Urothelium cell line (cell line): ENCODE results near the gene DDX59.

ENCODE experiments used
- DNase-seq: peaks from one replicate; pipeline ENCODE4 v3.0.0; 2011; ENCODE audit warnings: low spot score, mixed read lengths
- FAIRE-seq: peaks from 2 replicates; lab custom pipeline; 2011; peaks lifted over from hg19 to GRCh38; lab: Jason Lieb, UNC

DDX59 gene

DNA sequence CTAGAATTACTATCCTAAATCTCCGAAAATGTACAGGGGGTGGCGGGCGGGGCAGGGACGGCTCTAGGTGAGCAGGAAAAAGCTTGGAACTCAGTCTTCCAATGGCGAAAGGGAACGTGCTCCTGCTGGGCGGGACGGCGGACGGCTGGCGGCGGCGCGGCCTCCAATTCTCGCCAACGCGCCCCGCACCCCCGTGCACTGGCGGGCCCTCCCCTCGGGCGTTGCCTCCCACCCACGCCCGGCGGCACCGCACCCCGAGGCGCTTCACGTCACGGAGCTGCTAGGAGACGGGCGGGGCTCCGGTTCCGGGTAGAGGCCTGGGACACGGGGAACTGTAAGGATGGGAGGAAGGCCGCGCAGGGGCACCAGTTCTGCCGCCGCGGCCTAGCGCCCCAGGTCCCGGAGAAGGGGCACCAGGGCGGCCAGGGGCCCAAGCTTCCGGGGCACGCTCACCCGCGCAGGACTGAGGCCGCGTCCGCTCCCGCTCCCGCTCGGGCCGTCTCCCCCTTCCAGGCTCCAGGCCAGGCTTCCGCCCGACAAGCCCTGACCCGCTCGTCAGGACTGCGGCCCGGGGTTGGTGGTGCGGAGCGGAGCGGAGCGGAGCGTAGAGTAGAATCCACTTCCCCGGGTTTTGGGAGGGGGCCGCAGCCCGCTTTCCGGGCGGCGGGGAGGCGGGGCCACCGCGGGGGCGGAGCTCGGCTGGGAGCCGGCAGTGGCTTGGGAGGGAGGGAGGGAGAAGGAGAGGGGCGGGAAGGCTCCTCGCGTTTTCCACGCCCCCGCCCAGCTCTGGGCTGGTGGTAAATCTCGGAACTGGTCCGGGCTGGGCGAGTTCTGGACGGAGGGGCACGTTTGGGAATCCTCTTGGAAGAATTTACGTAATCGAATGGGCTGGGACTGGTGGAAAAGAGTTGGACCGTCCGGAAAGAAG lies at the start of gene DDX59:
TSS of gene DDX59 (minus strand) at position 594 of the 928 bp plus-strand sequence. CDS start 3,167 bp downstream, outside the sequence.
- DNase-seq = peak; percentile 96
- peak; percentile 76 for FAIRE-seq

DNA sequence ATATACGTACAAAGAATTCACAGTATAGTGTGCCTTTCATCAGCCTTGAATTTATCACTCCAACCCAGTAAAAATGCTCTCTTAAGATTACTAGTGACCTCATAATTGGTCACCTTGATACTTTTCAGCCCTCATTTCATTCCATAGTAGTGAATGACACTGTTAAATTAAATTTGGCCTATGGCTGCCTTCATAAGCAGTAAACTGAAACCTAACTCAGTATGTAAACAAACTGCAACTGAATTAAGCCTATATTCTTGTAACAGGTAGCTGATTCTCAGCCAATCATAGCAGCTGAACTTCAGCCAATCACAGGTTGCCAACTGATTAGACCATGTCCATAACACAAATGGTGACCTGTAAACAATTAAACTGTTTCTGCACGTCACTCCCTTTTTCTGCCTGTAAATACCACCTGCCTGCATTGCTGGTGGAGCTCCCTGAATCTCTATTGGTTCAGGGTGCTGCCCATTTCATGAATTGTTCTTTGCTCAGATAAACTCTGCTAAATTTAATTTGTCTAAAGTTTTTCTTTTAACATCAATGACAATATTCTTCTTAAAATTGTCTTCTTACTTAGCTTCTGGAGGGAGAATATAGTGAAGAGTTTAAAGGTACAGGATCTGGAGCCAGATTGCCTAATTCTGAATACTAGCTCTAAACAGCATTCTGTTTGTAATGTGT lies 44.9 kb upstream of the DDX59 start:
- FAIRE-seq = no peak
- no peak for DNase-seq

DNA sequence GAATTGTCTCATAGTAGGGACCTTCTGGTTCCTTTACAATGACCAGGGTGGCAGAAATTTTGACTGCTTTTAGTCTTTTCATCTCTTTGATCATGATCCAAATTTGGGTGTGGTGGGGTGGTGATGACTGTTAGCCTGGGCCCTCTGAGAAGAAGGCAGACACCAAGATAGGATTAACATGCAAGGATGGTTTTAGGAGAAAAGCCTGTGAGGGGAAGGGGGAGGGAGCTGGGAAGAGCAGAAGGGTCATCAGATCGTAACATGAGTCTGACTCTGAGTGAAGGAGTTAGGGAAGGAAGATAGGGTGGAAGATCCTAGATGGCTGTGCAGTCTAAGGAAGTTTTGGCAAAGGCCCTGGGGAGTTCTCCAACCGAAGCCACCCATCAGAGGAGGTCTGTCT lies 40.5 kb upstream of the DDX59 start:
- DNase-seq (no peak), FAIRE-seq (no peak)

DNA sequence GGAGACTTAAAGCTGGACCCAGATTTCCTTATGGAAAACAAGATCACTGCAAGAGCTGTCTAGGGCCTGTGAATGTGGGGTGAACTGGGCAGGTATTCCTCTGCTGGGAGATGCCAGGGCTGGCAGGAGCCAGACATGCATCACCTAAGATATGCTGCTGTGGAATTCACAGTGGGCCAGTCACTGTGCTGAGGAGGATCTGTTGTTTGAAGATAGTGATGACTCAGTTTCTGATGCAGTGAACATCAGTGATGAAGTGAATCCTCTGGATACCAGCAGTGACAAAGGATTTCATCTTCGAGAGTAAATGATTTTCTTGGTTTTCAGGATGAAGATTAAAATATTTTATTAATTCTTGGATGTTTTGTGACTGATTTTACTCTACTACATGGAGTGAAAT lies 39.1 kb upstream of the DDX59 start:
- DNase-seq = peak; percentile 7
- no peak for FAIRE-seq

DNA sequence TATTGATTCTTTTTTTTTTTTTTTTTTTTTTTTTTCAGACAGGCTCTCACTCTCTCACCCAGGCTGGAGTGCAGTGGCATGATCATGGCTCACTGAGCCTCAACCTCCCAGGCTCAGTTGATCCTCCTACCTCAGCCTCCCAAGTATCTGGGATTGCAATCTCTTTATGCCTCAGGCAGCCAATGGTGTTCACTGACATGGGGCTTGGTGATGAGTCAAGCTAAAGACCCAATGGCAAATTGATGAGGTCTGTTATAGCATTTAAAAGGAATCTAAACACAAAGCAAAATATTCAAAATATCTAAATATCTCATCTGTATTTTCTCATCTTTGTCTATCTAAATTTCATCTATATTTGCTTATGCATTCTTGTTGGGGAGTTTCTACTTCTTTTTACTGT lies 38.5 kb upstream of the DDX59 start:
- FAIRE-seq = no peak

DNA sequence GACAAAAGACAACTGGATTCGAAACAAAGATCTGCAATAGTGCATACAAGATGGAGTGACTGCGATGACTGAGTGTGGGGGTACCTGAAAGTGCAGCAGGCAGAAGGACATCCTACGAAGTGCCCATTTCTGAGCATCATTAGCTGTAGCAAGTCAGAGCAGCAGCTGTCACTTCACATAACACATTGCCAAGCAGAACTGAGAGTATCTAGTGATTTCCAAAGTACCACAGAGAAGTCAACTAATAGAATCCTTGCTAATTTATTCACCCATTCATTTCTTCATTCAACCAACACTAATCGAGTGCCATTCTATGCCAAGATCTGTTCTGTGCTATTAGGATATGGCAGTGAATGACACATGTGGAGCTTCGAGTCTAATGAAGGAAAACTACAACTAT lies 37.4 kb upstream of the DDX59 start:
- DNase-seq = no peak
- FAIRE-seq = no peak

More for the DNA sequence above, 38.5 kb upstream of the DDX59 start:
- DNase-seq = no peak

DNA sequence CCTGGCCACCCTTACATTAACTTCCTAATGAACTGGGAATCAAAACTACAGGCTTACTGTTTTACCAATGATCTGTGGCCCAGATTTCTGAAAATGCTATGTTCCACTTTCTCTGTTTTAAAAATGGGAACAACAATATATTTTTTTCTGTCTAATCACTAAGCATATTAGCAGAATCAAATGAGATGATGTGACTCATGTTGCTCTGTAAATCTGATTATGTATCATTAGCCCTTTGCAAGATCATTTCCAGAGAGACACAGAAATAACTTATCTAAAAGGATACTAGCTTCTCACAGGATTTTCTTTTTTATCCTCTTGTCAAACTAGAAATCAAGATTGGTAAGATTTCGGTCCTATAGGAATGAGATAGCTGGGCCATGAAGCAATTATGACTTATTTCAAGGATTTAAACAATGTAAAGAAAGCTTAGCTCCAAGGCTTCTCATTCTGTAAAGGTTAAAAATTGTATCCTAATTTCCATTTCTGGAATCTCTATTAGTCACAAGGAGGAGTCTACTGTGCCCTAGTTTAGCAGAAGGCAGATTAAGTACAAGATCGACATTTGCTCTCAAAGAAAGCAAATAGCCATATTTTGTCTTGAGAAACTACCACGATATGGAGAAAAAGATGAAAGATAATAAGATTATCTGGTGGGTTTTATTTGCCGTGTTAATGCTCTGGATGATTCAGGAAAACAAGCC lies 36.6 kb upstream of the DDX59 start:
- no peak for FAIRE-seq
- no peak for DNase-seq

DNA sequence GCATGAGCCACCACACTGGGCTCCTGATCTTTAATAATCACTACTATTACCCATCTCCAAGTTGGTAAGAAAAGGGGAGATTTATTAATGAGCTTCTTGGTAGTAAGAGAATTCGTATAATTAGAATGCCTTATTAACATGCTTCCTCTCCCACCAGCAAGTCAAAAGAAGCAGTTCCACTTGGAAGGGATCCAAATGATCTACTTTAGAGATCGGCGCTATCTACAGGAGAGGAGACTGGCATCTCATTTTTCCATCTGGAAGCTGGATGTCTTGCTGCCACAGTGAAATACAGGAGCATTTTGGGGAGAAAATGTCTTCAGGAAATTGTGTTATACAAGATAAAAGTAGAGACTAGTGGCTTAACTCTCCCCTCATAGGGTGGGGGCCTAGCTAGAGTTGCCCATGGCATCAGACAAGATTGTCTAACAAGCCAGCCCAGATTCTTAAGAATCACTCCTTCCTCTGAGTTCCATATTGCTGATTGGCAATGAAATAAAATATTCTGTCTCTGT lies 35.3 kb upstream of the DDX59 start:
- no peak for FAIRE-seq
- DNase-seq = no peak

DNA sequence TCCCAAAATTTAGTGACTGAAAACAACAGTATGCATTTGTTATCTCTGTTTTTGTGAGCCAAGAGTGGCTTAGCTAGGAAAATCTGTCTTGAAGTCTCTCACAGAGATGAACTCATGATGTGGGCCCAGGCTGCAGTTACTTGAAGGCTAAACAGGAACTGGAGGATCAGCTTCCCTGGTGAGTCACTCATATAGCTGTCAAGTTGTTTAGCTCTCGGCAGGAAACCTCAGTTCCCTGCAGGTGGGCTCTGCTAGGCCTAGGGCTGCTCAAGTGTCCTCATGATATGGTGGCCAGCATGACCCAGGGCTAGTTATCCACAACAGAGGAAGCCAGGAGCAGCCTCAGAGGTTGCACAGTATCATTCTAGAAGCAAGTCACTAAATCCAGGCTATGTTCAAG lies 30.2 kb upstream of the DDX59 start:
- peak; percentile 21 for DNase-seq
- no peak for FAIRE-seq

DNA sequence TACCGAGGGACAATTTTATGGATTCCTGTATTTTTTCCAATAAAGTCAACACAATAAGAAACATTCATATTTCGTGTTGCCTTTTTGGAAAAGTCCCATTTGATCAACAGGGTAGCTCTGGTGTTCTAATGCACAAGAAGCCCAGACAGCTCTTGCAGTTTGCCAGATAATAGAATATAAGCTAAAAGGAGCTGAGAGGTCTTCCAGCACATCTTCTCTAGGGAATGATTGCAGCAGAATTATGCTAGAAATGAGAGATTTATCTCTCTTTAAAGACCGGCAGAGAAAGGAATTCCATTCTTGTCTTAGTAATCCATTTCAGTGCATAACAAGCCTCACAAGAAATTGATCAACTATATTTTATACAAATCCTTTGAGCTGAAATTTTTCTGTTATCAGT lies 25.0 kb upstream of the DDX59 start:
- FAIRE-seq = no peak
- DNase-seq = no peak

DNA sequence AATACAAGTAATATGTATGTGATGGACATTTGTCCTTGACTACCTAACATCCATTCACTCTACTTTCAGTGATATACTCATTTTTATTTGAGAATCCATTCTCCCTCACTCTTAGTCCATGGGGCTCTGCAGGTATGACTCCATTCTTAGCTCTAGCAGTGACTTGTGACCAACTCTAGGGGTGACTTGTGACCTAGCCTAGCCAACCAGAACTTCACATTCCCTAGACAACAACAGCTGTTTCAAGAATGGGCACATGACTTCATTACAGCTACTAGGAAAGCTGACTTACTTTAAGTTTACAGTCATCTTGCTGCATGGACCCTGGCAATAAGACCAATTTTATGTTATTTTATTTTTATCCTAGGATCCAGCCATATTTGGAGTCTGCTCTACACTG lies 23.6 kb upstream of the DDX59 start:
- FAIRE-seq (no peak), DNase-seq (no peak)

DNA sequence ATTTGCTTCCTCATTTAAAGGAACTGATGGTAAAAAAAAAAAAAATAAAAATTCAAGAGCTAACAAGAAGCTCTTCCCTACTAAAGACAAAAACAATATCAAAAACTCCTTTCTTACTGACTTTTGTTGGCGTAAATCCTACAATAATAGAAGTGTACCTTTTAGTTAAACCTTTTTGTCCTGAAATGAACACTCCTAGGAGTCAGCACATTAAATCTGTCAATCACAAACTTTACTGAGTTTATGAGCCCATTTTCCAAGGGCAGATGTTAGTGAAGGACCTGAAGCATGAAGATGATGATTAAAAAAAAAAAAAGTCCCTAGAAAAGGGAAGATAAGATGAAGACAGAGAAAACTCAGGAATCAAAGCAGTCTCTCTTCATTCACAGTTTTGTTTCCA lies 22.6 kb upstream of the DDX59 start:
- no peak for FAIRE-seq
- DNase-seq = no peak

DNA sequence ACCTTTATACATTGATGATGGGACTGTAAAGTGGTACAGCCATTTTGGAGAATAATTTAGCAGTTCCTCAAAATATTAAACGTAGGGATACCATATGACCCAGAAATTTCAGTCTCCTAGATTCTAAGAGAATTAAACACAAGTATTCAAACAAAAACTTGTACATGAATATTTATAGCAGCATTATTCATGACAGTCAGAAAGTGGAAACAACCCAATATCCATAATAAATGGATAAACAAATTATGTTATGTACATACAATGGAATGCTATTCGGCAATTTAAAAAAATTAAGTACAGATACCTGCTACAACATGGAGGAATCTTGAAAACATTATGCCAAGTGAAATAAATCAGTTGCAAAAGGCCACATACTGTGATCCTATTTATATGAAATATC lies 16.9 kb upstream of the DDX59 start:
- DNase-seq (no peak), FAIRE-seq (no peak)

DNA sequence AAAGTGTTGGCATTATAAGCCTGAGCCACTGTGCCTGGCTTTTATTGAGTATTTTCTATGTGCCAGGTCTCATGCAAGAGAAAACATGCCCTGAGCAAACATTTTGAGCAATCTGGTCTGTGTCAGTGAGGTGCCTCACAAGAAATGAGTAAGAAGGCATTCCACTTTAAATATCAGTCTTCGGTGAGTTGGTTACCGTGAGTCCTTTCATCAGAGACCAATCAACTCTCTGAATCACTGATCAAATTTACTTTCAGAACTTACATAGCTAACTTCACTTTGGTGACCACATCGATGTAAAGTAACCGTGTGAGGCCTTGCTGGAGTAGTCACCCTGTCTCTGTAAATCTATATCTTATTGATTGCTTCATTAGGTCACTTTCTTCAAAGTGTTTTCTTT lies 14.3 kb upstream of the DDX59 start:
- DNase-seq (no peak), FAIRE-seq (peak; percentile 44)

DNA sequence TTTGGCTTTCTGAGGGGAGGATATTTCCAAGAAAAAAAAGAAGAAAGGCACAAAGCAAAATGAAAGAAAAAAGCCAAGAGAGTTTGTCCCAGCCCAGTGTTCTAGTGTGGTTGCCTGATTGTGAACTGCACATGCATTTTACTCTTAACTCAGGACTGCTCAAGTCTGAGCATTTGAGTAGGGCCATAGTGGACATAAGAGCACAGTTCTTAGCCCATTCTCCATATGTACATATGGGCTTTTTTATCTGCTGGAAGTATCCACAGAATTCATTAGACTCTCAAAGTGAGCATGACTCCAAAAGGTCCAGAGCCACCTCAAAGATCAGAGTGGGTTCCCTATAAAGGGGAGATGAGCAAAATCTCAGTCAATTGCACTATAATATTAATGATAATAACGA lies 13.6 kb upstream of the DDX59 start:
- FAIRE-seq = no peak
- no peak for DNase-seq

DNA sequence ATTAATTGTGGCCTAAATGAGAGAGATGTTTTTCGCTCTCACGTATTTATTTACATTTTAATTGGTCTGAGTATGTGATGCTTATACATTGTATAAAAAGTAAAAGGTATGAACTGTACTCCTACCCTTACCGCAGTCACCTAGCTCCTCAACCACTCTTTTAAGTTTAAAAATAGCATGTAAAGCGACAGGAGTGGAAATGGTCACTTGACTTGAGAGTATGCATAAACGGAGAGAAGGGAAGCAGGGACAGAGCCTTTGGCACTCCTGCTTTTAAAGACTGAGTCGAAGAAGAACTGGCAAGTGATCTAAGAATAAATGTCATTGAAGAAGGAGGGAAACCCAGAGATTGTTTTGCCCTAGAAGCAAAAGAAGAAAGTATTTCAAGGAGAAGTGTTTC lies 11.5 kb upstream of the DDX59 start:
- no peak for DNase-seq

DNA sequence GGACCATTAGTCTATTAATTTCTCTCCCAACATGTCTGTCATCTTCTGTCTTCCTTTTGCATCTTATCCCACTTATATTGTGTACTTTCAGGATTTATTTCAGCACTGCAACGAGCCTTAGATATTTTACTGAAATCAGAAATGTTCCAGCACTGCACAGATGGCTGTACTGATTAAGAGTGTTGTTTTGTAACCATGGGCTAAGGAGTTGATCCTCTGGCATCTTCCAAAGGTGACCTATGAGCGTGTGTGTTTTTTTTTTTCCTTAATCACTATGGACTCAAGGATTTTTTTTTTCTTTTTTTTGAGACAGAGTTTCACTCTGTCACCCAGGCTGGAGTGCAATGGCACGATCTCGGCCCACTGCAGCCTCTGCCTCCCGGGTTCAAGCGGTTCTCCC lies 7.1 kb upstream of the DDX59 start:
- no peak for DNase-seq
- no peak for FAIRE-seq

More for the DNA sequence above, 11.5 kb upstream of the DDX59 start:
- FAIRE-seq = no peak

DNA sequence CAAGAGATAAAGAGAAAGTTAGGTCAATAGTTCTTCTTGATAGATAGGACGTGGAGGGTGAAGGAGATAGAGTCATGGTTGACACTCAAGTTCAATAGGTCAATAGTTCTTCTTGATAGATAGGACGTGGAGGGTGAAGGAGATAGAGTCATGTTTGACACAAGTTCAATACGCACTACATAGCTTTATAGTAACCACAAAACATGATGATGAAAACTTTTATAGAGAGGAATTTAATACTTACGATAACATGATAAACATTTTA lies 5.8 kb upstream of the DDX59 start:
- FAIRE-seq (no peak), DNase-seq (no peak)

DNA sequence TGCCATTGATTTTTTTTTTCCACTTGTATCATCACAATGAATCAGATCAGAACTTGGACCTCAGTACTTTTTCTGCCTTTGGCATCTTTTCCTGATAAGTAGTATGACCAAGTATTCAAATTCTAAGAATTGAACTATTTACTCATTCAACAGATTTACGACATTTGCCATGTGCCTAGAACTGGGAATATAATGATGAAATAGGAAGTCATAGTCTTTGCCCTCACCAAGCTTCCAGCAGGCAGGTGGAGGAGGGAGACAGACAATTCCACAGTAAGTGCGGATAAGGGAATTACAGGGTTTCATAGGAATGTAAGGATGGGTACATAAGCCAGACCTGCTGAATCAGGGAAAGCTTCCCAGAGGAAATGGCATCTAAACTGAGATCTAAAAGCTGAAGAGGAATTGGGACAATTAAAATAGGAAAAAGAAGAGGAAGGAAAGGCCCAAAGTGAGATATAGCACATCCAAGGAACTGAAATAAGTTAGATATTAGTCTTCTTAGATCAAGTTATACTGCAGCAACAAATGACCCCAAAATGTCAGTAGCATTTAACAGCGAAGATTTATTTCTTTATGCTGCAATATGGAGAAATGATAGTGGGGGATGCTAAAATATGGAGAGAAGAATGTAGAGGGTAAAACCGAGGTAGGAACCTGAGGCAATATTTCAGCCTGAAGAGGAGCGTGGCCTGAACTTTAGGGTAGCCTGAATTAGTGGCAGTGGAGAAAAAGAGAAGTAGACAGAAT lies 5.3 kb upstream of the DDX59 start:
- no peak for DNase-seq

DNA sequence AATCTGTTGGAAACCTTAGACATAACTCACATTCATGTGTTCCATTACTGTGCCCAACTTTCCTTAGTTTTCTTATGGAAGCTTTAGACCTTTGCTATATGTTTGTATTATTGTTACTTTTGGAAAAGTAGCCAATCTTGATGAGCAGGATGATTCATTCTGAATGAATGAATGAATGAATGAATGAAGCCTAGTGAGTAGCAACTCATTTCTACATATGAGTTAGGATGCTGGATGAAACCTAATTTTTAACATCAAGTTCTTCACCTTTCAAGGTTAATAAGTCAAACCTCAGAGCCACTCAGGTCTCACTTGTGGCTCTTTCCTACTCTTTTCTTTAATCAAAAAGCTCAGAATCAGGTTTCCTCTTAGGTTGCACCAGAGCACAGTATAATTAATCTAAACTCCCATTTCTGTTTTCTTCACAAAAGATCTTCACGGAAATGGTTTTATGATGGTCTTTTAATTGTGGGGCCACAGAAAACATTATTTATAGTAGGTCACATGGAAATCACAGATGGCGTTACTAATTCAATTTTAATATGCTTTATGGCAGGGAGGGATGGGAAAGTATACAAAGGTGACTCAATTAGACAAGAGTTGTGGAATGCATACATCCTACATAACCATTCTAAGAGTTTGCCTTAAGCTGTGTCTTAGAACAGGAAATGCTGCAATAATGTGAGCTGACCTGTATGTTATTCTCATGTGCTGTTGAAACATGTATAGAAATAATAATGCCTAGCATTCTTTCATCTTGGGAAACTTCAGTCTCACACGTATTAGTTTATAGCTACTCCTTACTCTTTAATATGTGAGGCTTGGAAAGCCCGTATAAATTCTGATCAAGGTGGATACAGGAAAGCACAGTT lies 4.5 kb upstream of the DDX59 start:
- DNase-seq (no peak), FAIRE-seq (no peak)

More for the DNA sequence above, 5.3 kb upstream of the DDX59 start:
- FAIRE-seq = no peak
